Peyer's patch (tissue), 4 donors: Measurements from ENCODE around the gene SIX3.

Source experiments
- POLR2A ChIP-seq, 2 donors: fragments of 450-650 bp; IDR thresholded peaks; one replicate each; pipeline ENCODE4 v1.5.1; 2017; ENCODE audit warnings: antibody characterized with exemption in 2 of 2, mild to moderate bottlenecking in 2 of 2, moderate library complexity in 2 of 2
- TF ChIP-seq, protein P1 (sequence below), 6 experiments: fragments of 450-650 bp in 4 of 6; fragments of 200-600 bp in 2 of 6; sonication (generic) in 1 of 6; IDR thresholded peaks; one replicate each; pipeline ENCODE4 v1.5.1; 2017 to 2019; ENCODE audit warnings: antibody characterized with exemption in 6 of 6, mild to moderate bottlenecking in 3 of 6, moderate library complexity in 1 of 6

DNA sequence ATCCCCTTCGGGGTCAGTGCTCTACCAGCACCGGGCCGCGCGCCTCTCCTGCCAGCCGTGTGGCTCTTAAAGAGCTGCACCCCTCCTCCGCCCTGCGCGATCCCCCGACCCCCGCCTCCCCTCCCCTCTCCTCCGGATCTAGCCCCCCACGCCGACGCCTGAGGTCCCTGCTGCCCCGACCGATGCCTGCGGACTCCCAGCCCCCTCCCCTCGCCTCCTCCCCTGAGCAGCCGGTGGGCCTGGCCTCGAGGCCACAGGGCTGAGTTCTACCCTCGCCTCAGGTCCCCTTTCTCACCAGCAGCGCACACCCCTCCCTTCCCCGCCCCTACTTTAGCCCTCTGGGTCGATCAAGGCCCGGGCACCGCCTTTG, 5.8 kb upstream of the SIX3 start:
- TF ChIP-seq, protein P1, sequence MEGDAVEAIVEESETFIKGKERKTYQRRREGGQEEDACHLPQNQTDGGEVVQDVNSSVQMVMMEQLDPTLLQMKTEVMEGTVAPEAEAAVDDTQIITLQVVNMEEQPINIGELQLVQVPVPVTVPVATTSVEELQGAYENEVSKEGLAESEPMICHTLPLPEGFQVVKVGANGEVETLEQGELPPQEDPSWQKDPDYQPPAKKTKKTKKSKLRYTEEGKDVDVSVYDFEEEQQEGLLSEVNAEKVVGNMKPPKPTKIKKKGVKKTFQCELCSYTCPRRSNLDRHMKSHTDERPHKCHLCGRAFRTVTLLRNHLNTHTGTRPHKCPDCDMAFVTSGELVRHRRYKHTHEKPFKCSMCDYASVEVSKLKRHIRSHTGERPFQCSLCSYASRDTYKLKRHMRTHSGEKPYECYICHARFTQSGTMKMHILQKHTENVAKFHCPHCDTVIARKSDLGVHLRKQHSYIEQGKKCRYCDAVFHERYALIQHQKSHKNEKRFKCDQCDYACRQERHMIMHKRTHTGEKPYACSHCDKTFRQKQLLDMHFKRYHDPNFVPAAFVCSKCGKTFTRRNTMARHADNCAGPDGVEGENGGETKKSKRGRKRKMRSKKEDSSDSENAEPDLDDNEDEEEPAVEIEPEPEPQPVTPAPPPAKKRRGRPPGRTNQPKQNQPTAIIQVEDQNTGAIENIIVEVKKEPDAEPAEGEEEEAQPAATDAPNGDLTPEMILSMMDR (IDR thresholded peaks at IDR 0.05), result no peak
- TF ChIP-seq POLR2A (IDR thresholded peaks at IDR 0.05), result no peak
